NCI-H524 (cell line): Measurements from ENCODE around the gene NT5C3A.
"Not testable (repeated sequence)": the region's sequence is repeated elsewhere in the genome, so short reads cannot be mapped to it uniquely, and the experiment has no call there.

Experiments used
- DNase-seq, 2 experiments: peaks; one replicate each; lab custom pipeline; 2025; lab: John Stamatoyannopoulos, UW

The NT5C3A gene

DNA sequence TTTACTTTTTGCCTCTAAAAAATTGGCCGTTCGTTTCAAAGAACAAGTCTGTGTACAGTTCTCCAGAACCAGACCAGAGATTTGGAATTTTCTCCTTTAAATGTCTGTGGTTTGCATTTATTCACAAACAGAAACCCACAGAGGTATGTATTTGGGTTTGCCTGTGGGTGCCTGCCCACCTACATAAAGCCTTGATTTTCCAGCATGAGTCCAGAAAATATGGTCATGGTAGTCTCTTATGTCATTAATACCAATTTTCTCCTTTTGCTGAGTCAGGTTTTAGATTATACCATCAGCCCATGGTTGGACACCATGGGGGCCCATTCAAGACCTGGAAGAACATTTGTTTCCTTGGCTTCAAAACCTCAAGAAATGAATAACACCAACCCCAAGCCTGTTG, 82.7 kb downstream of the NT5C3A start:
- DNase-seq, result not testable (repeated sequence)

DNA sequence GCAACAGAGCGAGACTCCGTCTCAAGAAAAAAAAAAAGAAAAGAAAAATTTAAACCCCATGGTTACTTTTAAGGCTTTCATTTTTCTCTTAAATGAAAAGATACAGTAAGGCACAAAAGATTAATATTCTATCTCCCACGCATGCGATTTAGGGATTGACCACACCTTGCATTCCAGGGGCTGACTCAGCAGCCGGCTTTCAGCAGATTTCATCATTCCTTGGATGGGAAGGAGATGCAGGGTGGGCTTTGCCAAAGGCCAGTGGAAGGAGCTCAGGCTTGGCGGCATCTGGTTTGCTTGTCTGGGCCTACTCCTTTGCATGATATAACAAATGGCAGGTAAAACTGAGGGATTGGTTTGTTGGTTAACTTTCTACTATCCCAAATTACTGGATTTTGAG, 83.3 kb downstream of the NT5C3A start:
- DNase-seq, result not testable (repeated sequence)

- DNase-seq, result not testable (repeated sequence)
These were observed 85.4 kb downstream of the NT5C3A start for GRCh38 chr7:32977159-32977558.

GRCh38 chr7:32971967-32972366, 90.6 kb downstream of the NT5C3A start:
- not testable (repeated sequence) for DNase-seq

DNA sequence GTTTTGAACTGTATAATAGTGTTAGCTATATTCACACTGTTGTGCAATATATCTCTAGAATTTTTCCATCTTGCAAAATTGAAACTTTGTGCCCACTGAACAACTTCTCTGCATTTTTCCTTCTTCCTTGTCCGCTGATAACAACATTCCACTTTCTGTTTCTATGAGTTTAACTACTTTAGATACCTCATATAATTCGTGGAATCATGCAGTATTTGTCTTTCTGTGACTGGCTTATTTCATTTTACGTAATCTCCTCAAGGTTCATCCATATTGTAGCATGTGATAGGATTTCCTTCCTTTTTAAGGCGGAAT, 95.4 kb downstream of the NT5C3A start:
- DNase-seq, result not testable (repeated sequence)

DNA sequence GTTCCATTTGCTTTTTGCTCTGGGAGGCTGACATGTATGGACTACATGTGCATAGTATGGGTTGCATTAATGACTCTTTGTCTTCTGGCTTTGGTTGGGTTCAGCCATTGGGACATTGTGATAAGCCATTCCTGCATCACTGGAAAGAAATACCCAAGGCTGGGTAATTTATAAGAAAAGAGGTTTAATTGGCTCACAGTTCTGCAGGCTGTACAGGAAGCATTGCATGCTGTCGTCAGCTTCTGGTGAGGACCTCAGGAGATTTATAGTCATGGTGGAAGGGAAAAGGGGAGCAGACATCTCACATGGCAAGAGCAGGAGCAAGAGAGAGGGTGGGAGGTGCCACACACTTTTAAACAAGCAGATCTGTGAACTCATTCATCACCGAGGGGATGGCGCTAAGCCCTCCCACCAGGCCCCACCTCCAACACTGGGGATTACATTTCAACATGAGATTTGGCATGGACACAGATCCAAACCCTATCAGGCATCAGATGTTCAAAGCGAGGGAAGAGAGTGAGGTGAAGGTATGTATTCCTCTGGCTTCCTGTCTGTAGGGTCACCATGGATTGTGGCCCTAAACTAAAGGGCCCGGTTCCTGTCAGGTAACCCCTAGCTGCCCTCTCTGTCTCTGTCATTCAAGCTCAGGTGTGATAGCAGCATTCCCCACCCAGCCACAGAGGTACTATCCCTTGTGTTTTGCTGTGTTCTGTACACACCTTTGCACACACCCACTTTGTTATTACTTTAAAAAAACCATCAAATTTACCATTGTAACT, 95.9 kb downstream of the NT5C3A start:
- DNase-seq, result not testable (repeated sequence)

GRCh38 chr7:32964461-32965159, 98.0 kb downstream of the NT5C3A start:
- DNase-seq, result not testable (repeated sequence)
